Neuronal stem cell (in vitro differentiated cells): ENCODE measurements around the gene NUP214.

Experiments used
- DNase-seq: peaks from one replicate; pipeline ENCODE4 v3.0.0-alpha.2; 2013; ENCODE audit warnings: low spot score
- H2AFZ ChIP-seq: one replicate; pipeline ENCODE4 v1.6.1; 2013; ENCODE audit warnings: mild to moderate bottlenecking, low read length, inconsistent platforms
- H2AK5ac ChIP-seq: 2 replicates; pipeline ENCODE4 v1.6.1; 2013; ENCODE audit warnings: low read depth, mild to moderate bottlenecking, inconsistent platforms, low read length, moderate library complexity, mixed read lengths
- H2BK120ac ChIP-seq: 2 replicates; pipeline ENCODE4 v1.6.1; 2013; ENCODE audit warnings: low read depth, mild to moderate bottlenecking, inconsistent platforms, low read length, moderate library complexity, mixed read lengths
- H2BK12ac ChIP-seq: one replicate; pipeline ENCODE4 v1.6.1; 2013; ENCODE audit warnings: low read length, inconsistent platforms
- H2BK15ac ChIP-seq: 2 replicates; pipeline ENCODE4 v1.6.1; 2013; ENCODE audit warnings: mild to moderate bottlenecking, low read length, inconsistent platforms, mixed read lengths
- H2BK5ac ChIP-seq: one replicate; pipeline ENCODE4 v1.6.1; 2013; ENCODE audit warnings: inconsistent platforms, mild to moderate bottlenecking, low read length, moderate library complexity
- H3K14ac ChIP-seq: one replicate; pipeline ENCODE4 v1.6.1; 2013; ENCODE audit warnings: low read length, inconsistent platforms
- H3K18ac ChIP-seq: 2 replicates; pipeline ENCODE4 v1.6.1; 2013; ENCODE audit warnings: low read length, inconsistent platforms
- H3K23ac ChIP-seq: 2 replicates; pipeline ENCODE4 v1.6.1; 2013; ENCODE audit warnings: low read depth, mild to moderate bottlenecking, mixed read lengths, low read length, inconsistent platforms; ENCODE audit not compliant: poor library complexity
- H3K27ac ChIP-seq: replicated peaks from 3 replicates; pipeline ENCODE4 v1.5.1; 2013; ENCODE audit warnings: low read length, inconsistent platforms
- H3K27me3 ChIP-seq, 3 experiments: 2 replicates each; pipeline ENCODE4 v1.6.1; 2013; ENCODE audit warnings: low read length in 3 of 3, mild to moderate bottlenecking in 2 of 3, inconsistent platforms in 1 of 3, low read depth in 1 of 3, mixed read lengths in 1 of 3, moderate library complexity in 1 of 3; ENCODE audit not compliant: control insufficient read depth in 3 of 3, insufficient read depth in 3 of 3
- H3K36me3 ChIP-seq, 2 donors: replicated peaks in 1 of 2; 2 replicates each; pipeline ENCODE4 v1.6.1; 2013; ENCODE audit warnings: low read length in 2 of 2; ENCODE audit not compliant: control insufficient read depth in 2 of 2, insufficient read depth in 2 of 2
- H3K4ac ChIP-seq: 2 replicates; pipeline ENCODE4 v1.6.1; 2013; ENCODE audit warnings: inconsistent platforms, mild to moderate bottlenecking, low read length, moderate library complexity
- H3K4me1 ChIP-seq, 2 donors: 1 replicate in 1 of 2; 2 replicates in 1 of 2; pipeline ENCODE4 v1.6.1; 2013; ENCODE audit warnings: low read length in 2 of 2, low read depth in 1 of 2; ENCODE audit not compliant: control insufficient read depth in 2 of 2, insufficient read depth in 1 of 2
- H3K4me2 ChIP-seq: one replicate; pipeline ENCODE4 v1.6.1; 2013; ENCODE audit warnings: mild to moderate bottlenecking, low read length, inconsistent platforms; ENCODE audit not compliant: insufficient read depth, poor library complexity, severe bottlenecking
- H3K4me3 ChIP-seq, 2 donors: 2 replicates each; pipeline ENCODE4 v1.5.1; 2013; ENCODE audit warnings: low read length in 2 of 2, mild to moderate bottlenecking in 2 of 2, inconsistent platforms in 1 of 2, moderate library complexity in 1 of 2
- H3K79me1 ChIP-seq: one replicate; pipeline ENCODE4 v1.6.1; 2013; ENCODE audit warnings: low read depth, mild to moderate bottlenecking, inconsistent platforms, low read length, moderate library complexity
- H3K9ac ChIP-seq: one replicate; pipeline ENCODE4 v1.6.1; 2013; ENCODE audit warnings: mild to moderate bottlenecking, low read depth, low read length, inconsistent platforms; ENCODE audit not compliant: poor library complexity
- H3K9me3 ChIP-seq, 2 donors: replicated peaks in 1 of 2; 2 replicates each; pipeline versions ENCODE3 to v1.6.1; 2013; ENCODE audit warnings: low read length in 2 of 2, mild to moderate bottlenecking in 2 of 2, inconsistent platforms in 1 of 2, low read depth in 1 of 2, mixed read lengths in 1 of 2, moderate library complexity in 1 of 2; ENCODE audit not compliant: control insufficient read depth in 2 of 2, insufficient read depth in 1 of 2
- H4K8ac ChIP-seq: one replicate; pipeline ENCODE4 v1.6.1; 2013; ENCODE audit warnings: low read depth, mild to moderate bottlenecking, inconsistent platforms, low read length, moderate library complexity
- H4K91ac ChIP-seq: one replicate; pipeline ENCODE4 v1.6.1; 2013; ENCODE audit warnings: low read length, low read depth, mild to moderate bottlenecking, inconsistent platforms; ENCODE audit not compliant: poor library complexity
- WGBS, 2 donors: extraction: QIAGEN DNeasy Blood & Tissue Kit; methylation state at CpG; one replicate each; pipeline ENCODE4 v1.1.7; 2013; ENCODE audit warnings: missing lambda C conversion rate in 2 of 2, mixed read lengths in 1 of 2; ENCODE audit not compliant: insufficient read length in 2 of 2, insufficient replicate concordance in 1 of 2; ENCODE audit errors: extremely low coverage in 2 of 2; 5-methylcytosine and 5-hydroxymethylcytosine counted together

The NUP214 gene

GRCh38 chr9:131160416-131161112 is 35.2 kb downstream of the NUP214 start:
- H3K23ac ChIP-seq: no peak overlapping the region
- no peak overlapping the region for H2BK120ac ChIP-seq
- H3K4me1 ChIP-seq: no peaks in the 10 kb centered on the region
- no peak overlapping the region for H4K8ac ChIP-seq
- H3K36me3 ChIP-seq: peaks cover 22 to 90% of the 10 kb centered on the region in 2 donors
- H4K91ac ChIP-seq: no peak overlapping the region
- no peak overlapping the region for H3K14ac ChIP-seq
- no peak overlapping the region for H2BK5ac ChIP-seq
- H2AK5ac ChIP-seq: no peak overlapping the region
- no peak overlapping the region for H2AFZ ChIP-seq
- no peak overlapping the region for H2BK15ac ChIP-seq
- no peaks in the 10 kb centered on the region for H3K9me3 ChIP-seq
- no peak overlapping the region for H3K9ac ChIP-seq
- H3K27me3 ChIP-seq: no peaks in the 10 kb centered on the region
- no peak overlapping the region for H3K4me2 ChIP-seq
- H3K4ac ChIP-seq: no peak overlapping the region
- H3K79me1 ChIP-seq: no peaks in the 10 kb centered on the region
- no peak overlapping the region for H3K4me3 ChIP-seq
- no peak for DNase-seq
- no peak overlapping the region for H2BK12ac ChIP-seq
- no CpG with 5 or more reads among the region's 1 CpG for WGBS, 2 donors
- no peak overlapping the region for H3K18ac ChIP-seq
- H3K27ac ChIP-seq: no peak overlapping the region

- no peak overlapping the region for H2BK15ac ChIP-seq
- peaks cover 22 to 96% of the 10 kb centered on the region in 2 donors for H3K36me3 ChIP-seq
- no peaks in the 10 kb centered on the region for H3K27me3 ChIP-seq
- no peak overlapping the region for H4K91ac ChIP-seq
- no peak overlapping the region for H3K9ac ChIP-seq
- H3K4me3 ChIP-seq: no peak overlapping the region
- no peak overlapping the region for H3K27ac ChIP-seq
- no peaks in the 10 kb centered on the region for H3K79me1 ChIP-seq
- no peak overlapping the region for H3K23ac ChIP-seq
- no peak overlapping the region for H2BK120ac ChIP-seq
- H2BK12ac ChIP-seq: no peak overlapping the region
- no peak overlapping the region for H2AK5ac ChIP-seq
- no peak overlapping the region for H2AFZ ChIP-seq
- DNase-seq: no peak
- no peaks in the 10 kb centered on the region for H3K4me1 ChIP-seq
- no peak overlapping the region for H2BK5ac ChIP-seq
- no peak overlapping the region for H3K4ac ChIP-seq
- no peak overlapping the region for H3K18ac ChIP-seq
- no peak overlapping the region for H4K8ac ChIP-seq
- no peak overlapping the region for H3K14ac ChIP-seq
- H3K4me2 ChIP-seq: no peak overlapping the region
- no CpG with 5 or more reads among the region's 6 CpGs for WGBS, 2 donors
- H3K9me3 ChIP-seq: no peaks in the 10 kb centered on the region
These were observed 36.2 kb downstream of the NUP214 start for GRCh38 chr9:131161585-131161984.

GRCh38 chr9:131162886-131163285 is 37.5 kb downstream of the NUP214 start:
- no peak overlapping the region for H3K4me2 ChIP-seq
- no peak overlapping the region for H3K14ac ChIP-seq
- H3K4ac ChIP-seq: no peak overlapping the region
- H2AK5ac ChIP-seq: no peak overlapping the region
- no peaks in the 10 kb centered on the region for H3K27me3 ChIP-seq
- H3K4me1 ChIP-seq: no peaks in the 10 kb centered on the region
- H3K4me3 ChIP-seq: no peak overlapping the region
- H2BK15ac ChIP-seq: no peak overlapping the region
- no CpG with 5 or more reads among the region's 4 CpGs for whole genome bisulfite sequencing, 2 donors
- no peak overlapping the region for H3K27ac ChIP-seq
- DNase-seq: no peak
- no peak overlapping the region for H2AFZ ChIP-seq
- no peaks in the 10 kb centered on the region for H3K79me1 ChIP-seq
- H4K91ac ChIP-seq: no peak overlapping the region
- no peak overlapping the region for H2BK12ac ChIP-seq
- H3K18ac ChIP-seq: no peak overlapping the region
- H2BK5ac ChIP-seq: no peak overlapping the region
- H4K8ac ChIP-seq: no peak overlapping the region
- H3K9me3 ChIP-seq: no peaks in the 10 kb centered on the region
- peaks cover 19 to 99% of the 10 kb centered on the region in 2 donors for H3K36me3 ChIP-seq
- no peak overlapping the region for H3K9ac ChIP-seq
- peak overlapping the region; percentile 14 for H3K23ac ChIP-seq
- no peak overlapping the region for H2BK120ac ChIP-seq

- H3K4ac ChIP-seq: no peak overlapping the region
- no peak overlapping the region for H3K4me2 ChIP-seq
- no peak overlapping the region for H3K4me3 ChIP-seq
- H3K27ac ChIP-seq: no peak overlapping the region
- no peak overlapping the region for H3K18ac ChIP-seq
- no peak overlapping the region for H3K23ac ChIP-seq
- H2AFZ ChIP-seq: no peak overlapping the region
- no peak overlapping the region for H4K91ac ChIP-seq
- H3K27me3 ChIP-seq: no peaks in the 10 kb centered on the region
- H4K8ac ChIP-seq: no peak overlapping the region
- H2BK15ac ChIP-seq: no peak overlapping the region
- no peak overlapping the region for H2AK5ac ChIP-seq
- H3K9ac ChIP-seq: no peak overlapping the region
- no peak overlapping the region for H2BK120ac ChIP-seq
- H3K4me1 ChIP-seq: no peaks in the 10 kb centered on the region
- H3K79me1 ChIP-seq: peaks cover 2% of the 10 kb centered on the region
- H3K14ac ChIP-seq: no peak overlapping the region
- no peaks in the 10 kb centered on the region for H3K9me3 ChIP-seq
- H2BK5ac ChIP-seq: no peak overlapping the region
- H3K36me3 ChIP-seq: peaks cover 19 to 93% of the 10 kb centered on the region in 2 donors
- H2BK12ac ChIP-seq: no peak overlapping the region
- DNase-seq: no peak
These were observed 40.1 kb downstream of the NUP214 start for GRCh38 chr9:131165523-131165922.
